GM23248 (cell line): ENCODE measurements around the gene ATP6AP1. TPM values are rescaled to one million over a fixed set of nuclear protein-coding genes. Genes with fewer than 3 reads are reported as not detected.

ENCODE experiments used
- DNase-seq: peaks from one replicate; pipeline ENCODE4 v3.0.0-alpha.2; 2015
- H2AFZ ChIP-seq: fragments of 200-600 bp; sonication (generic); 2 replicates; pipeline ENCODE4 v1.6.1; 2016; ENCODE audit warnings: antibody characterized with exemption
- H3F3A ChIP-seq: fragments of 200-600 bp; sonication (generic); 2 replicates; pipeline ENCODE4 v1.6.1; 2016; ENCODE audit warnings: mild to moderate bottlenecking, antibody characterized with exemption, mixed run types; ENCODE audit not compliant: insufficient read depth
- H3K27ac ChIP-seq: fragments of 200-600 bp; sonication (generic); 2 replicates; pipeline ENCODE4 v1.5.1; 2016; ENCODE audit warnings: mild to moderate bottlenecking
- H3K27me3 ChIP-seq: fragments of 200-600 bp; sonication (generic); replicated peaks from 2 replicates; pipeline ENCODE4 v1.6.1; 2016; ENCODE audit warnings: mild to moderate bottlenecking; ENCODE audit not compliant: insufficient read depth
- H3K36me3 ChIP-seq: fragments of 200-600 bp; sonication (generic); 2 replicates; pipeline ENCODE4 v1.6.1; 2016; ENCODE audit warnings: low read depth, mild to moderate bottlenecking
- H3K4me1 ChIP-seq: fragments of 200-600 bp; sonication (generic); 2 replicates; pipeline ENCODE4 v1.6.1; 2016; ENCODE audit warnings: mild to moderate bottlenecking; ENCODE audit not compliant: insufficient read depth
- H3K4me2 ChIP-seq: fragments of 200-600 bp; sonication (generic); one replicate; pipeline ENCODE4 v1.6.1; 2016; ENCODE audit warnings: mild to moderate bottlenecking; ENCODE audit not compliant: unreplicated experiment
- H3K4me3 ChIP-seq: fragments of 200-600 bp; sonication (generic); 2 replicates; pipeline ENCODE4 v1.5.1; 2016; ENCODE audit warnings: mild to moderate bottlenecking
- H3K79me2 ChIP-seq: fragments of 200-600 bp; sonication (generic); 2 replicates; pipeline ENCODE4 v1.6.1; 2016; ENCODE audit warnings: mild to moderate bottlenecking; ENCODE audit not compliant: insufficient read depth
- H3K9ac ChIP-seq: fragments of 200-600 bp; sonication (generic); 2 replicates; pipeline ENCODE4 v1.6.1; 2016; ENCODE audit warnings: mild to moderate bottlenecking
- H3K9me2 ChIP-seq: fragments of 200-600 bp; sonication (generic); 2 replicates; pipeline ENCODE4 v1.6.1; 2016; ENCODE audit warnings: mixed run types, mild to moderate bottlenecking, moderate library complexity; ENCODE audit not compliant: insufficient read depth
- H3K9me3 ChIP-seq: fragments of 200-600 bp; sonication (generic); one replicate; pipeline ENCODE4 v1.6.1; 2017; ENCODE audit warnings: low read depth
- H4K20me1 ChIP-seq: fragments of 200-600 bp; sonication (generic); 2 replicates; pipeline ENCODE4 v1.6.0; 2016; ENCODE audit not compliant: insufficient read depth
- EZH2 ChIP-seq: fragments of 200-600 bp; sonication (generic); IDR thresholded peaks from 2 replicates; pipeline ENCODE4 v1.6.1; 2018; ENCODE audit warnings: antibody characterized with exemption, mild to moderate bottlenecking; ENCODE audit not compliant: insufficient read depth, poor library complexity, severe bottlenecking
- EZH2phosphoT487 ChIP-seq: fragments of 200-600 bp; sonication (generic); IDR thresholded peaks from 2 replicates; pipeline ENCODE4 v1.6.1; 2018; ENCODE audit warnings: antibody characterized with exemption, moderate library complexity, mild to moderate bottlenecking, low read depth; ENCODE audit not compliant: insufficient read depth
- WGBS, 2 experiments: methylation state at CpG; one replicate each; pipeline ENCODE4 v1.1.6; 2015 to 2017; ENCODE audit warnings: low lambda C conversion rate in 2 of 2, low coverage in 1 of 2; ENCODE audit errors: missing lambda C conversion rate in 2 of 2; 5-methylcytosine and 5-hydroxymethylcytosine counted together
- in situ Hi-C: fragments of 300-500 bp; cut with MboI; formaldehyde crosslinking; loops from 2 replicates; pipeline ENCODE4 v1.15.0; 2020
- polyA plus RNA-seq: library from polyadenylated mRNA; unstranded; fragments of >200 nt; fragmentation: Nextera tagmentation; extraction: Ambion mirVana; gene quantifications from 2 replicates; pipeline ENCODE4 v1.2.1, GENCODE V29; 2016
- total RNA-seq: library from RNA; depleted of rRNA; stranded (reverse); fragments of >200 nt; shearing (Covaris generic); gene quantifications from 2 replicates; pipeline ENCODE4 v1.2.3, GENCODE V29; 2014

The ATP6AP1 gene
- total and polyA plus RNA-seq, 2 experiments from 2014 or later: 73.2 to 156 TPM

GRCh38 chrX:154465601-154466000, 37.1 kb downstream of the ATP6AP1 start:
- Histone ChIP-seq H3K79me2 (peaks cover 35% of the 10 kb centered on the region), H3K4me2 (no peak overlapping the region), H4K20me1 (no peaks in the 10 kb centered on the region), H2AFZ (no peak overlapping the region), H3F3A (no peaks in the 10 kb centered on the region), H3K36me3 (no peaks in the 10 kb centered on the region), H3K4me3 (no peak overlapping the region), H3K9ac (no peak overlapping the region), H3K9me3 (no peaks in the 10 kb centered on the region), H3K27me3 (no peaks in the 10 kb centered on the region), H3K4me1 (no peaks in the 10 kb centered on the region), H3K27ac (no peak overlapping the region), H3K9me2 (no peaks in the 10 kb centered on the region)
- in situ Hi-C loops: no loop called here
- DNase-seq: no peak
- TF ChIP-seq EZH2phosphoT487: no peak
- no peak for TF ChIP-seq EZH2
- 91 to 97% methylated on average over 10 to 14 of the region's 14 CpGs for WGBS, 2 experiments

- WGBS, 2 experiments: 80 to 85% methylated on average over 12 to 24 of the region's 32 CpGs
Measured at GRCh38 chrX:154466036-154466435, 37.6 kb downstream of the ATP6AP1 start.

GRCh38 chrX:154466907-154467306, 38.4 kb downstream of the ATP6AP1 start:
- H2AFZ ChIP-seq: no peak overlapping the region
- H3K4me3 ChIP-seq: no peak overlapping the region
- H3F3A ChIP-seq: no peaks in the 10 kb centered on the region
- H3K9ac ChIP-seq: no peak overlapping the region
- no peaks in the 10 kb centered on the region for H3K9me3 ChIP-seq
- H3K36me3 ChIP-seq: no peaks in the 10 kb centered on the region
- WGBS, 2 experiments: 82 to 100% methylated on average over 3 to 4 of the region's 15 CpGs
- no peaks in the 10 kb centered on the region for H3K27me3 ChIP-seq
- no peak overlapping the region for H3K4me2 ChIP-seq
- TF ChIP-seq EZH2phosphoT487 (no peak), EZH2 (no peak)
- H3K9me2 ChIP-seq: no peaks in the 10 kb centered on the region
- peaks cover 22% of the 10 kb centered on the region for H3K79me2 ChIP-seq
- H4K20me1 ChIP-seq: no peaks in the 10 kb centered on the region
- no peak overlapping the region for H3K27ac ChIP-seq
- H3K4me1 ChIP-seq: no peaks in the 10 kb centered on the region
- no peak for DNase-seq
- in situ Hi-C loops: no loop called here

More at GRCh38 chrX:154466036-154466435, 37.6 kb downstream of the ATP6AP1 start:
- Histone ChIP-seq H3K27me3 (no peaks in the 10 kb centered on the region), H3K4me3 (no peak overlapping the region), H3K79me2 (peaks cover 31% of the 10 kb centered on the region), H3K4me1 (no peaks in the 10 kb centered on the region), H3K9me3 (no peaks in the 10 kb centered on the region), H4K20me1 (no peaks in the 10 kb centered on the region), H3F3A (no peaks in the 10 kb centered on the region), H3K36me3 (no peaks in the 10 kb centered on the region), H3K9me2 (no peaks in the 10 kb centered on the region), H3K27ac (no peak overlapping the region), H2AFZ (no peak overlapping the region), H3K4me2 (no peak overlapping the region), H3K9ac (no peak overlapping the region)
- in situ Hi-C loops: no loop called here
- TF ChIP-seq EZH2phosphoT487: no peak
- no peak for TF ChIP-seq EZH2
- no peak for DNase-seq

DNA sequence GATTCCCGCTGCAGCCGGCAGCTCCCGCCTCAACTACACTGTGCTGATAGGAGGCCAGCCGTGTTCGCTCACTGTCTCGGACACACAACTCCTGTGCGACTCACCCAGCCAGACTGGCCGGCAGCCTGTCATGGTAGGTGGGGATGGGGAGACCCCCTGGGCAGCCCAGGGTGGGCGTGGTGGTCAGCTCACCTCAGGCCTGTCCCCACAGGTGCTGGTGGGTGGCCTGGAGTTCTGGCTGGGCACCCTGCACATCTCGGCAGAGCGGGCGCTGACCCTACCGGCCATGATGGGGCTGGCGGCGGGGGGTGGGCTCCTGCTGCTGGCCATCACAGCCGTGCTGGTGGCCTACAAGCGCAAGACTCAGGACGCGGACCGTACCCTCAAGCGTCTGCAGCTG, 39.1 kb downstream of the ATP6AP1 start:
- no peak overlapping the region for H3K27ac ChIP-seq
- 94% methylated on average over 15 of the region's 21 CpGs; no CpG with 5 or more reads in 1 of the 2 experiments for WGBS, 2 experiments
- in situ Hi-C loops: no loop called here

GRCh38 chrX:154468217-154468616, 39.7 kb downstream of the ATP6AP1 start:
- Histone ChIP-seq H2AFZ (no peak overlapping the region), H3K4me2 (no peak overlapping the region), H3K9ac (no peak overlapping the region), H3K27ac (no peak overlapping the region), H3K4me1 (no peaks in the 10 kb centered on the region), H3K4me3 (no peak overlapping the region), H3K27me3 (no peaks in the 10 kb centered on the region), H4K20me1 (no peaks in the 10 kb centered on the region), H3K9me2 (no peaks in the 10 kb centered on the region), H3F3A (no peaks in the 10 kb centered on the region), H3K9me3 (no peaks in the 10 kb centered on the region), H3K36me3 (no peaks in the 10 kb centered on the region), H3K79me2 (0 out of 2 replicates have a peak, but pooled peaks cover 9% of the 10 kb centered on the region)
- TF ChIP-seq EZH2phosphoT487 (no peak), EZH2 (no peak)
- 98 to 100% methylated on average over 4 to 23 of the region's 23 CpGs for WGBS, 2 experiments
- no peak for DNase-seq
- in situ Hi-C loops: no loop called here

More for the DNA sequence above, 39.1 kb downstream of the ATP6AP1 start:
- no peaks in the 10 kb centered on the region for H3K36me3 ChIP-seq
- H3K79me2 ChIP-seq: peaks cover 16% of the 10 kb centered on the region
- no peaks in the 10 kb centered on the region for H3K27me3 ChIP-seq
- no peak for DNase-seq
- no peak overlapping the region for H3K4me2 ChIP-seq
- H3K9me2 ChIP-seq: no peaks in the 10 kb centered on the region
- H2AFZ ChIP-seq: no peak overlapping the region
- H4K20me1 ChIP-seq: no peaks in the 10 kb centered on the region
- H3K4me1 ChIP-seq: no peaks in the 10 kb centered on the region
- H3K9ac ChIP-seq: no peak overlapping the region
- H3F3A ChIP-seq: no peaks in the 10 kb centered on the region
- H3K4me3 ChIP-seq: no peak overlapping the region
- no peaks in the 10 kb centered on the region for H3K9me3 ChIP-seq
- no peak for TF ChIP-seq EZH2
- no peak for TF ChIP-seq EZH2phosphoT487
